Thyroid gland (tissue), 4 donors: Measurements from ENCODE around the gene TSPAN12.

ENCODE experiments used
- POLR2A ChIP-seq, 2 donors: fragments of 450-650 bp; IDR thresholded peaks; one replicate each; pipeline ENCODE4 v1.6.1; 2017; ENCODE audit warnings: antibody characterized with exemption in 2 of 2, mild to moderate bottlenecking in 2 of 2, moderate library complexity in 1 of 2
- TF ChIP-seq, protein P1 (sequence below), 6 experiments: fragments of 200-600 bp in 3 of 6; fragments of 450-650 bp in 3 of 6; sonication (generic) in 3 of 6; IDR thresholded peaks; one replicate each; pipeline ENCODE4 v1.5.1; 2016 to 2019; ENCODE audit warnings: antibody characterized with exemption in 6 of 6, mild to moderate bottlenecking in 2 of 6, inconsistent platforms in 1 of 6, moderate library complexity in 1 of 6

- TF ChIP-seq, protein P1, sequence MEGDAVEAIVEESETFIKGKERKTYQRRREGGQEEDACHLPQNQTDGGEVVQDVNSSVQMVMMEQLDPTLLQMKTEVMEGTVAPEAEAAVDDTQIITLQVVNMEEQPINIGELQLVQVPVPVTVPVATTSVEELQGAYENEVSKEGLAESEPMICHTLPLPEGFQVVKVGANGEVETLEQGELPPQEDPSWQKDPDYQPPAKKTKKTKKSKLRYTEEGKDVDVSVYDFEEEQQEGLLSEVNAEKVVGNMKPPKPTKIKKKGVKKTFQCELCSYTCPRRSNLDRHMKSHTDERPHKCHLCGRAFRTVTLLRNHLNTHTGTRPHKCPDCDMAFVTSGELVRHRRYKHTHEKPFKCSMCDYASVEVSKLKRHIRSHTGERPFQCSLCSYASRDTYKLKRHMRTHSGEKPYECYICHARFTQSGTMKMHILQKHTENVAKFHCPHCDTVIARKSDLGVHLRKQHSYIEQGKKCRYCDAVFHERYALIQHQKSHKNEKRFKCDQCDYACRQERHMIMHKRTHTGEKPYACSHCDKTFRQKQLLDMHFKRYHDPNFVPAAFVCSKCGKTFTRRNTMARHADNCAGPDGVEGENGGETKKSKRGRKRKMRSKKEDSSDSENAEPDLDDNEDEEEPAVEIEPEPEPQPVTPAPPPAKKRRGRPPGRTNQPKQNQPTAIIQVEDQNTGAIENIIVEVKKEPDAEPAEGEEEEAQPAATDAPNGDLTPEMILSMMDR (IDR thresholded peaks at IDR 0.05) = no peak
- TF ChIP-seq POLR2A (IDR thresholded peaks at IDR 0.05) = no peak
Observed at GRCh38 chr7:120859459-120859858, 1.5 kb upstream of the TSPAN12 start.
